HG02870 (cell line): ENCODE measurements around the gene ELF2.
"Not testable (repeated sequence)": the region's sequence is repeated elsewhere in the genome, so short reads cannot be mapped to it uniquely, and the experiment has no call there.

ENCODE experiments used
- ATAC-seq: cut with Tn5 transposase; IDR thresholded peaks from one replicate; pipeline ENCODE4 v1.9.1; 2021; ENCODE audit warnings: mild to moderate bottlenecking, moderate library complexity; ENCODE audit not compliant: unreplicated experiment

Gene ELF2

DNA sequence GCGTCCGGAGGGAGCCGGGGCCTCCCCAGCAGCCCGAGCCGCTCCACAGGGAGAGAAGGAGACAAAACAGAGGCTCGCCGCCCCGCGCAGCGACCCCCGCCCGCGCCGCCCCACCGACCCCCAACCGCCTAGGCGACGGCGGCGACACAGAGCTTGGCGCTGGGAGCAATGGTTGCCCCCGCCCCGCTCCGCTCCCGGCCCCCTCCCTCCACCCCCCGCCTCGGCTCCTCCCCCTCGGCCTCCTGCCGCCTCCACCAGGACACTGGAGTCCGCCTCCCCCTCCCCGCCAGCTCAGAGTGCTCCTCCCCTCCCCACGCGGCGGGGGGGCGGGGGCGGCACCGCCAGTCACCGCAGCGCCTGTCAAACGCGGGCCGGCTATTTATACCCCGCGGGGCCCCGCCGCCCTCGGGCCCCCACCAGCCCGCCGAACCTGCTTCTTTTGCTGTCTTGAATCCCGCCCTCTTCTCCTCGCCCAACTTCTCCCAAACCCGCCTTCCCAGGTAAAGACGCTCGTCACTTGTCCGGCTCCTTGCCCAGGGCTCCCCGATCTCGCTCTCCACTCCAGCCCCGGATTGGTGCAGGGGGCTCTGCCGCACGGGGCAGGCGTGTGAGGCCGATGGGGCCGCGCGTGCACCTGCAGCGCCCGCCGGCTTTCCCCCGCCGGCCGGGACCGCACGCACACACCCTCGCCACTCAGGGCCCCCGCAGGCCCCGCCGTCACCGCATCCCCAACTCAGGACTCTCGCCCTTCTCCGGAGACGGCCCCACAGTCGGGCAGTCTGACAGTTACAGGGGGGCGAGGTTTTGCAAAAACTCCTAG, at the start of gene ELF2:
Gene ELF2 (minus strand): TSS at position 170 of the 820 bp plus-strand sequence. CDS start 39,517 bp downstream, outside the sequence.
- ATAC-seq, result peak; percentile 34

DNA sequence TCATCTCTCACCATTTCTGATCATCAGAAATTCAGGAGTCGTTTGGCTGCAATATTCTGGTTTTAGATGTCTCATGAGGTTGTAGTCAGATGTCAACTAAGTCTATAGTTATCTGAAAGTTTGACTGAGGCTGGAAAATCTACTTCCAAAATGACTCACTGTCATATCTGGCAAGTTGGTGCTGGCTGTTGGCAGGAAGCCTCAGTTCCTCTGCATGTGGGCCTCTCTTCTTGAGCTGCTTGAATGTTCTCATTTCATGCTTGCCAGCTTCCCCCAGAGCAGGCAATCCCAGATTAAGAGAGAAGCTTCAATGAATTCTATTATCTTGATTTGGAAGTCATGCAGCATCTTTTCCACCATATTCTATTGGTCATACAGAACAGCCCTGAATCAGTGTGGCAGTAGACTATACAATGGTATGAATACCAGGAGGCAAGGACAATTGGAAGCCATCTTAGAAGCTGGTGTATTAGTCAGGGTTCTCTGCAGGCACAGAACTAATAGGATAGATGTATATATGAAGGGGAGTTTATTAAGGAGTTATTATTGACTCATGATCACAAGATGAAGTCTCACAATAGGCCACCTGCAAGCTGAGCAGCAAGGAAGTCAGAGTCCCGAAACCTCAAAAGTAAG, 46.8 kb upstream of the ELF2 start:
- peak; percentile 55 for ATAC-seq

DNA sequence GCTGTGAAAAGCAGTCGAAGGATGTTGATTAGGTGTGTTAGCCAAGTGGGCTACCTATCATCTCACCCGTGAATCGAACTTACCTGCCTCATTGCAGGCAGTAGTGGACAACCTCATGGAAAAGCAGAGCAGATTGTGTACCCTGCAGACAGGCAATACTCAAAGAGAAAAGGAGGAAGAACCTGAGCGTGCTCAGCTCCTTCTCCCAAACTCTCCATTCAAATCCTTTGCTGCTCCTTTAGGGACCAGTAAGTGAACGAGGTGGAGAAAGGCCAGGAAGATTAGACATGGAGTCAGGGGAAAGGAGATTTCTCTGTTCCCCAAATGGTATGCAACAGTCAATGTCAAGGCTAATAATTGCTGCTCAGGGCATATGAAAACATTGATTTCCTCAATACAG, 45.2 kb upstream of the ELF2 start:
- no peak for ATAC-seq

- ATAC-seq, result no peak
These were observed 44.7 kb upstream of the ELF2 start for GRCh38 chr4:139221687-139222086.

GRCh38 chr4:139219450-139220055, 42.5 kb upstream of the ELF2 start:
- no peak for ATAC-seq

- ATAC-seq, result peak; percentile 100
These were observed 37.1 kb upstream of the ELF2 start for GRCh38 chr4:139214039-139214534.

GRCh38 chr4:139213633-139214032, 36.6 kb upstream of the ELF2 start:
- ATAC-seq, result not testable (repeated sequence)

- no peak for ATAC-seq
These were observed 35.9 kb upstream of the ELF2 start for GRCh38 chr4:139212900-139213299.

DNA sequence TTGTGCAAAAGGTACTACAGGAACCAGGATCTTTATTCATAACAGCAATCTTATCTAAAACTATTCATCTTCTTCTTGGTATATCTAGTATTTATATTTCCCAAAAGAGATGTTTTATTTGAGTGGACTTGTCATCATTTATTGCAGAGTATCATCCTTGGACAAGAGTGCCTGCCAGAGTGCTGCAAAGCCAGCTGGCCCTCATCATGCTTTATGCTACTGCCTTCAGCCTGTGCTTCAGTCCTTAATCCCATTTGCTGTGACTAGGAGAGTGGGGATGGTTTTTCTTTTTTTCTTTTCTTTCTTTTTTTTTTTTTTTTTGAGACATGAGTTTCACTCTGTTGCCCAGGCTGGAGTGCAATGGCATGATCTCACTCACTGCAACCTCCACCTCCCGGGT, 33.5 kb upstream of the ELF2 start:
- no peak for ATAC-seq

DNA sequence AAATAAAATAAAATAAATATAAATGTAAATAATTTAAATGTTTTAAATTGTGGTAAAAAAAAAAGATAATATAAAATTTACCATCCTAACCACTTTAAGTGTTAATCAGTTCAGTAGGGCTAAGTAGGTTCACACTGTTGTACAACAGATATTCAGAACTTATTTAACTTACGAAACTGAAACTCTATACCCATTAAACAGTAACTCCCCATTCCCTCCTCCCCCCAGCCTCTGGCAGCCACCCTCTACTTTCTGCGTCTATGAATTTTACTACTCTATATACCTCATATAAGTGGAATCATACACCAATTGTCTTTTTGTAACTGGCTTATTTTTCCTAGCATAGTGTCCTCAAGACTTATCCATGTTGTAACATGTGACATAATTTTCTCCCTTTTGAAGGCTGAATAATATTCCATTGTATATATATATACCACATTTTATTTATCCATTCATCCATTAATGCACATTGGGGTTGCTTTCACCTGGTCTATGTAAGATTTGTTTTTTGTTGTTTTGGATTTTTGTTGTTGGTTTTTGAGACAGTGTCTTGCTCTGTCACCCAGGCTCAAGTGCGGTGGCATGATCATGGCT, 32.5 kb upstream of the ELF2 start:
- ATAC-seq, result no peak

DNA sequence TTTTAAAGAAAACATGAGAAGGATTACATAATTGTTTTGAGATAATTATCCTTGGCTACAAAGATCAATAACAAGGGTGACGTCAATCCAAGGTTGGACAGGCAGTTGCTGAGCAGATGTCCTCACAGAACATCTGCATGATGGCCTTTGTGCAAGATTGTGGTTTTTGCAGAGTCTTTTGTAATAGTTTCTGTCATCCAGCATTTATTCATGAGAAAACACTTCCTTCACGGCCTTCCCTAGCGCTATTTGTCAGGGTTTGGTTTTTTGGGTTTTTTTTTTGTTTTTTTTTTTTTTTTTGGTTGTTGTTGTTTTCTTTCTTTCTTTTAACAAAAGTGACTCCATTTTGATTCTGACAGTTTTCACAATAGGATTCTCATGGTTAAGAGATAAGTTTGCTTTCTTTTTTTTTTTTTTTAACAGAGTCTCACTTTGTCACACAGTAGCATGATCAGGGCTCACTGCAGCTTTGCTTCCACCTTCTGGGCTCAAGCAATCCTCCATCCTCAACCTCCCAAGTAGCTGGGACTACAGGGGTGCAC, 31.5 kb upstream of the ELF2 start:
- no peak for ATAC-seq

- ATAC-seq, result no peak
These were observed 30.9 kb upstream of the ELF2 start for GRCh38 chr4:139207873-139208403.

- no peak for ATAC-seq
These were observed 30.2 kb upstream of the ELF2 start for GRCh38 chr4:139207247-139207646.

DNA sequence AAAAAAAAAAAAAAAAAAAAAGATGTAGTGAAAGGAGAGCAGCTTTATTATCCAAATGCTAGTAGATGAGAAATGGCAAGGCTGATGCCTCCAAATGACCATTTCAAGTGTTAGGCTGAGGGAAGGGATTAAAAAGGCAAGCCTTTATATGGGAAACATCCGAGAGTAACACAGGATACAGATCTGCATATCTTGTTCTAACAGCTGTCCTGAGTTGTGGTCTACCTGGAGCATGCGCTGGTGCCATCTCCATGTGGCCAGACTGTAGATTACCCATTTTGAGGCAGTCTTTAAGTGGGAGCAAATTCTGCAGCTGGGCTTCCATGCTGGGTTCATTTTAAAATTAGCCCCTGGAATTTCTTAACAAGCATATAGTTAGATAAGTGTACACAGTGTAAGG, 26.0 kb upstream of the ELF2 start:
- no peak for ATAC-seq

DNA sequence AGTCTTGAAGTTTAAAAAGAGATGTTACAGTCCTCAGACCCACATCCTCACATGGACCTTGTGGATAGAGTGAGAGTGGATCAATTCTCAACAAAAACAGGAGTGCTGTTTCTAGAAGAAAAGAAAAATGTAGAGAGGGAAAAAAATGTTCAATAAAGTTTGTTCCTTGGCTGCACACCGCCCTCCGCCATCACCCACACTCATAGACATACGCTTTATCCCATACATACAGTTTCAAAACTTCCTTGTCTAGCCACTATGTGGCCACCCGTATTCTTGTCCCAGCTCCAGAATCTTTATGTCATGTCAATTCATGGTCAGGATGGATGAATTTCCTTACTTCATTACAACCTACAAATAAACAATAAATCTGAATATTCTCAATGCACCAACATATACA, 23.5 kb upstream of the ELF2 start:
- ATAC-seq, result no peak

DNA sequence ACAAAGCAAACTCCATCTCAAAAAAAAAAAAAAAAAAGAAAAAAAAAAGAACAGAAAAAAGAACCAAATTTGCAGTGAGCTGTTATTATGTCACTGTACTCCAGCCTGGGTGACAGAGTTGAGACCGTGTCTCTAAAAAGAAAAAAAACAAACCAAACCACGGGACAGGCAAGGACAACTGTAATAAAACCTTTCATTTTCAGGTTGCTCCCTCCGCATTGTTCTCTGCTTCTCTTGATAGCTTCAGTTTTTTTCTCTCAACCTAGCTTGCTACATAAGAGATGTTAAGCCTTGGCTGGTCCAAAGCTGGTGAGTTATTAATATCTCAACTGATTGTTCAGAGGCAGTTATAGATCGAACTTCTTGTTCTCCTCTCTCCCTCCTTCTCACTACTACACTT, 23.1 kb upstream of the ELF2 start:
- ATAC-seq, result no peak

DNA sequence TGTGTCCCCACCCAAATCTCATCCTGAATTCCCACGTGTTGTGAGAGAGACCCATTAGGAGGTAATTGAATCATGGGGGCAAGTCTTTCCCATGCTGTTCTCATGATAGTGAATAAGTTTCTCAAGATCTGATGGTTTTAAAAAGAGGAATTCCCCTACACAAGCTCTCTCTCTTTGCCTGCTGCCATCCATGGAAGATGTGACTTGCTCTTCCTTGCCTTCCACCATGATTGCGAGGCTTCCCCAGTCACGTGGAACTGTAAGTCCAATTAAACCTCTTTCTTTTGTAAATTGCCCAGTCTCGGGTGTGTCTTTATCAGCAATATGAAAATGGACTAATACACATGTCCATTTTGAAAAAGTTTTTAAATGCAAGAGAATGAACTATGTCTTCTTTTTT, 20.2 kb upstream of the ELF2 start:
- ATAC-seq, result not testable (repeated sequence)

DNA sequence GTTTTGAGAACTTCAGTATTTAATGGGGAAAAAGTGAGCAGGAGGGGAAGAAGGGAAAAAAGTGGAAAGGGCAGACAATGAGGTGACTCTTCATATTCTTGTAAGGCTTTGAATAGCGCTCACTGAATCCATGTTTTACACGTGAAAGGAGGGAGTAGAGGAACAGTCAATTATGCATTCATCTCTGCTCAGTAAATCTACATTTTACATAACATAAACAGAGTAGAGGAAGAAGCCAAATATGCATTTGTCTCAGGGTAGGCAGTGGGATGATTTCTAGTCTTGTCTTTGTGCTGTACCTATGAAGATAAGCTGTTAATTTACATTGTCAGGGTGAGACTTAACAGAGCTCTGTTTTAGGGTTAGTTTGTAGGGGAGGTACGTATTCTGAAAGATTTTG, 19.4 kb upstream of the ELF2 start:
- ATAC-seq, result no peak

- no peak for ATAC-seq
These were observed 14.4 kb upstream of the ELF2 start for GRCh38 chr4:139191373-139191772.

DNA sequence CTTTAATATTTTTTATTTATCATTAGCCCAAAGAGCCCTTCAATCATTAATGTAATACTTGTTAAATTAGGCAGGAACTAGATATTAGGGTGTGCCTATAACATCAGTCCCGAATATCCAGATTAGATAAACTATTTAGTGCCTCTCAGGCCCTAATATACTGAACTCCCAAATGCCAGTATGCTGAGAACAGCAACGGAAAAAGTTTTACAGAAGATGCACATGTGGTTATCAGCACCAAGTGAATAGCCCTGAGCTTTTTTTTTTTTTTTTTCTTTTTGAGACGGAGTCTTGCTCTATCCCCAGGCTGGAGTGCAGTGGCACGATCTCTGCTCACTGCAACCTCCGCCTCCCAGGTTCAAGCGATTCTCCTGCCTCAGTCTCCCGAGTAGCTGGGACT, 13.0 kb upstream of the ELF2 start:
- ATAC-seq, result no peak

DNA sequence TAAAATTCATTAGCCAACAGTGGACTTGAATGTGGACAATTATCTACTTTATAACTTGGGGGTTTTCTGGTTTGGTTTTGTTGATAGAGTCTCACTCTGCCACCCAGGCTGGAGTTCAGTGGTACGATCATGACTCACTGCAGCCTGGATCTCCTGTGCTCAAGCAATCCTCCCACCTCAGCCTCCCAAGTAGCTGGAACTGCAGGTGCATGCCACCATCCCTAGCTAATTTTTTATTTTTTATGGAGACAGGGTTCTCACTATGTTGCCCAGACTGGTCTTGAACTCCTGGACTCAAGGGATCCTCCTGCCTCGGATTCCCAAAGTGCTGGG, 12.4 kb upstream of the ELF2 start:
- ATAC-seq, result no peak
